SK-N-SH (cell line): Measurements from ENCODE around the gene CARS2. TPM values are rescaled to one million over a fixed set of nuclear protein-coding genes. Genes with fewer than 3 reads are reported as not detected.

Experiments
- CTCF ChIA-PET: fragments of 300-600, 350-600 bp; formaldehyde crosslinking; extraction: SDS; loops from one replicate; lab custom pipeline; 2021; lab: Yijun Ruan, JAX
- POLR2A ChIA-PET: fragments of 350-600 bp; sonication (Branson Sonifier 250); formaldehyde crosslinking; extraction: SDS; loops from one replicate; lab custom pipeline; 2020; ENCODE audit warnings: antibody characterized with exemption, inconsistent platforms; lab: Yijun Ruan, JAX
- DNase-seq: peaks from one replicate; pipeline ENCODE4 v3.0.0; 2012
- H2AFZ ChIP-seq: fragments of 200-600 bp; sonication (generic); 2 replicates; pipeline ENCODE4 v1.8.1; 2016; ENCODE audit warnings: antibody characterized with exemption, mild to moderate bottlenecking, low read depth
- H3F3A ChIP-seq: fragments of 200-600 bp; sonication (generic); replicated peaks from 2 replicates; pipeline ENCODE3; 2016; ENCODE audit warnings: antibody characterized with exemption, mild to moderate bottlenecking; ENCODE audit not compliant: insufficient read depth
- H3K27ac ChIP-seq, 2 experiments: fragments of 200-500 bp in 1 of 2; fragments of 200-600 bp in 1 of 2; sonication (Bioruptor generic) in 1 of 2; sonication (generic), shearing (Covaris generic) in 1 of 2; 2 replicates each; pipeline versions ENCODE4 v1.5.1 to v1.6.1; 2014 to 2016; ENCODE audit warnings: low read depth in 2 of 2, inconsistent platforms in 1 of 2, low read length in 1 of 2, mild to moderate bottlenecking in 1 of 2, mixed read lengths in 1 of 2
- H3K27me3 ChIP-seq: fragments of 200-600 bp; sonication (generic), shearing (Covaris generic); 2 replicates; pipeline ENCODE4 v1.6.1; 2016; ENCODE audit warnings: mixed run types; ENCODE audit not compliant: insufficient read depth
- H3K36me3 ChIP-seq, 2 experiments: fragments of 200-500 bp in 1 of 2; fragments of 200-600 bp in 1 of 2; sonication (Bioruptor generic) in 1 of 2; sonication (generic) in 1 of 2; replicated peaks in 1 of 2; 2 replicates each; pipeline versions ENCODE3 to v1.5.1; 2014 to 2016; ENCODE audit warnings: low read length in 1 of 2, mild to moderate bottlenecking in 1 of 2; ENCODE audit not compliant: insufficient read depth in 2 of 2, control insufficient read depth in 1 of 2
- H3K4me1 ChIP-seq, 2 experiments: fragments of 200-500 bp in 1 of 2; fragments of 200-600 bp in 1 of 2; sonication (Bioruptor generic) in 1 of 2; sonication (generic), shearing (Covaris generic) in 1 of 2; 2 replicates each; pipeline versions ENCODE4 v1.5.1 to v1.6.1; 2014 to 2016; ENCODE audit warnings: low read depth in 1 of 2, low read length in 1 of 2, mixed run types in 1 of 2; ENCODE audit not compliant: insufficient read depth in 2 of 2, control insufficient read depth in 1 of 2
- H3K4me2 ChIP-seq: fragments of 200-600 bp; sonication (generic), shearing (Covaris generic); 2 replicates; pipeline ENCODE4 v1.6.1; 2017; ENCODE audit warnings: mixed run types
- H3K4me3 ChIP-seq, 2 experiments: fragments of 200-500 bp in 1 of 2; fragments of 200-600 bp in 1 of 2; sonication (Bioruptor generic) in 1 of 2; sonication (generic), shearing (Covaris generic) in 1 of 2; 2 replicates each; pipeline versions ENCODE4 v1.5.1 to v1.8.1; 2014 to 2016; ENCODE audit warnings: low read depth in 2 of 2, inconsistent platforms in 1 of 2, low read length in 1 of 2, mild to moderate bottlenecking in 1 of 2, mixed read lengths in 1 of 2, moderate library complexity in 1 of 2
- H3K79me2 ChIP-seq: fragments of 200-600 bp; sonication (generic); 2 replicates; pipeline ENCODE4 v1.8.1; 2017; ENCODE audit warnings: mild to moderate bottlenecking; ENCODE audit not compliant: insufficient read depth
- H3K9ac ChIP-seq: fragments of 200-600 bp; sonication (generic); 2 replicates; pipeline ENCODE4 v1.6.1; 2017; ENCODE audit warnings: mixed run types
- H3K9me2 ChIP-seq: fragments of 200-600 bp; sonication (generic); 2 replicates; pipeline ENCODE4 v1.6.1; 2017; ENCODE audit warnings: mixed run types
- H3K9me3 ChIP-seq: fragments of 200-600 bp; sonication (generic); 2 replicates; pipeline ENCODE4 v1.6.1; 2017; ENCODE audit warnings: mixed run types, mild to moderate bottlenecking, moderate library complexity
- H4K20me1 ChIP-seq: fragments of 200-600 bp; sonication (generic); 2 replicates; pipeline ENCODE4 v1.6.1; 2017; ENCODE audit warnings: mild to moderate bottlenecking, mixed run types; ENCODE audit not compliant: insufficient read depth
- ELF1 ChIP-seq: IDR thresholded peaks from 2 replicates; pipeline ENCODE4 v1.4.0; 2012
- EP300 ChIP-seq, 2 experiments: IDR thresholded peaks; 2 replicates each; pipeline versions ENCODE4 v1.4.0 to v1.6.1; 2012; ENCODE audit warnings: borderline replicate concordance in 1 of 2, low read depth in 1 of 2, low read length in 1 of 2
- FOSL2 ChIP-seq: IDR thresholded peaks from 2 replicates; pipeline ENCODE4 v1.4.0; 2012; ENCODE audit warnings: low read depth, mild to moderate bottlenecking, moderate library complexity, borderline replicate concordance
- FOXM1 ChIP-seq: IDR thresholded peaks from 2 replicates; pipeline ENCODE4 v1.4.0; 2012; ENCODE audit warnings: low read depth, mild to moderate bottlenecking
- GABPA ChIP-seq: IDR thresholded peaks from 2 replicates; pipeline ENCODE4 v1.4.0; 2012; ENCODE audit warnings: low read depth, mild to moderate bottlenecking
- GATA2 ChIP-seq: sonication (generic); formaldehyde crosslinking; IDR thresholded peaks from 2 replicates; pipeline ENCODE4 v1.5.0; 2020; ENCODE audit warnings: mild to moderate bottlenecking, missing genetic modification reagents
- JUND ChIP-seq: IDR thresholded peaks from 2 replicates; pipeline ENCODE4 v1.4.0; 2012
- MAX ChIP-seq: IDR thresholded peaks from 2 replicates; pipeline ENCODE4 v1.4.0; 2012; ENCODE audit warnings: low read depth
- MEF2A ChIP-seq: IDR thresholded peaks from 2 replicates; pipeline ENCODE4 v1.4.0; 2012; ENCODE audit warnings: low read depth, borderline replicate concordance
- MXI1 ChIP-seq: IDR thresholded peaks from 2 replicates; pipeline ENCODE4 v1.6.1; 2012; ENCODE audit warnings: mild to moderate bottlenecking, low read depth, low read length, improper control_type of control experiment
- PBX3 ChIP-seq: IDR thresholded peaks from 2 replicates; pipeline ENCODE4; 2012
- RAD21 ChIP-seq: IDR thresholded peaks from 2 replicates; pipeline ENCODE4 v1.6.1; 2012; ENCODE audit warnings: mild to moderate bottlenecking, low read length
- RCOR1 ChIP-seq: fragments of 150-350 bp; IDR thresholded peaks from 2 replicates; pipeline ENCODE4 v1.6.1; 2017; ENCODE audit warnings: antibody characterized with exemption, low read length
- RXRA ChIP-seq: IDR thresholded peaks from 2 replicates; pipeline ENCODE4 v1.4.0; 2012; ENCODE audit warnings: low read depth, mild to moderate bottlenecking, borderline replicate concordance
- SMC3 ChIP-seq: IDR thresholded peaks from 2 replicates; pipeline ENCODE4 v1.6.1; 2012; ENCODE audit warnings: low read depth, low read length, improper control_type of control experiment
- TEAD4 ChIP-seq: IDR thresholded peaks from 2 replicates; pipeline ENCODE4 v1.4.0; 2012; ENCODE audit warnings: mild to moderate bottlenecking, borderline replicate concordance; ENCODE audit not compliant: insufficient read depth
- ZBTB33 ChIP-seq: IDR thresholded peaks from 2 replicates; pipeline ENCODE4 v1.4.0; 2012; ENCODE audit warnings: low read depth, borderline replicate concordance
- WGBS: methylation state at CpG from one replicate; pipeline ENCODE4 v1.1.6; 2017; ENCODE audit warnings: low lambda C conversion rate; 5-methylcytosine and 5-hydroxymethylcytosine counted together
- polyA plus RNA-seq, 3 experiments: library from polyadenylated mRNA; depleted of rRNA; stranded (reverse); fragments of >200 nt; gene quantifications; 2 replicates each; pipeline ENCODE4 v1.2.3, GENCODE V29; 2012
- TF ChIP-seq, protein P1 (sequence below): fragments of 150-350 bp; IDR thresholded peaks from 2 replicates; pipeline ENCODE4 v1.6.1; 2016; ENCODE audit warnings: mild to moderate bottlenecking, low read depth, low read length

CARS2 gene
- polyA plus RNA-seq, 1 of the 3 experiments (the other 2 are of a cell fraction), result 78.6 TPM

- no peaks in the 10 kb centered on the region for H4K20me1 ChIP-seq
- no peak overlapping the region for H3K9ac ChIP-seq
- H3K4me2 ChIP-seq, result no peak overlapping the region
- no peaks in the 10 kb centered on the region for H3K27me3 ChIP-seq
- no peaks in the 10 kb centered on the region for H3F3A ChIP-seq
- no peak for TF ChIP-seq RXRA
- TF ChIP-seq FOXM1, result no peak
- no peak for TF ChIP-seq RCOR1
- TF ChIP-seq GABPA, result no peak
- TF ChIP-seq MAX, result no peak
- TF ChIP-seq JUND, result no peak
- no peak for TF ChIP-seq TEAD4
- TF ChIP-seq FOSL2, result no peak
- TF ChIP-seq PBX3, result no peak
- no peak for TF ChIP-seq ELF1
- no peak for TF ChIP-seq ZBTB33
- TF ChIP-seq RAD21, result no peak
- TF ChIP-seq, protein P1, sequence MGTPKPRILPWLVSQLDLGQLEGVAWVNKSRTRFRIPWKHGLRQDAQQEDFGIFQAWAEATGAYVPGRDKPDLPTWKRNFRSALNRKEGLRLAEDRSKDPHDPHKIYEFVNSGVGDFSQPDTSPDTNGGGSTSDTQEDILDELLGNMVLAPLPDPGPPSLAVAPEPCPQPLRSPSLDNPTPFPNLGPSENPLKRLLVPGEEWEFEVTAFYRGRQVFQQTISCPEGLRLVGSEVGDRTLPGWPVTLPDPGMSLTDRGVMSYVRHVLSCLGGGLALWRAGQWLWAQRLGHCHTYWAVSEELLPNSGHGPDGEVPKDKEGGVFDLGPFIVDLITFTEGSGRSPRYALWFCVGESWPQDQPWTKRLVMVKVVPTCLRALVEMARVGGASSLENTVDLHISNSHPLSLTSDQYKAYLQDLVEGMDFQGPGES, result no peak
- TF ChIP-seq GATA2 (CRISPR knock-in tag), result no peak
- TF ChIP-seq MXI1, result no peak
- no peak for TF ChIP-seq SMC3
- no peak for TF ChIP-seq EP300 (IDR thresholded peaks at IDR 0.05; ENCODE audit: borderline replicate concordance in 1 of 2, low read depth in 1 of 2, low read length in 1 of 2)
- no peak for TF ChIP-seq MEF2A
- no peak overlapping the region for H2AFZ ChIP-seq
- DNase-seq, result no peak
- POLR2A ChIA-PET, result no interaction called here
- no peak overlapping the region for H3K27ac ChIP-seq
- no peaks in the 10 kb centered on the region for H3K4me1 ChIP-seq
- no peaks in the 10 kb centered on the region for H3K36me3 ChIP-seq
- WGBS, result 80% methylated on average over 5 of the region's 5 CpGs
- H3K9me3 ChIP-seq, result no peaks in the 10 kb centered on the region
- CTCF ChIA-PET, result no interaction called here
- no peak overlapping the region for H3K4me3 ChIP-seq
- no peaks in the 10 kb centered on the region for H3K79me2 ChIP-seq
- H3K9me2 ChIP-seq, result no peaks in the 10 kb centered on the region
Measured at GRCh38 chr13:110734561-110734960, 28.6 kb upstream of the CARS2 start.
